HG03025 (cell line): ENCODE data around the gene SLC17A7.

Source experiments
- ATAC-seq: cut with Tn5 transposase; IDR thresholded peaks from one replicate; pipeline ENCODE4 v1.9.1; 2021; ENCODE audit warnings: mild to moderate bottlenecking, moderate library complexity; ENCODE audit not compliant: unreplicated experiment, low FRiP score

Gene SLC17A7

GRCh38 chr19:49430678-49431329 lies 10.5 kb downstream of the SLC17A7 start:
- ATAC-seq = no peak

GRCh38 chr19:49430172-49430677 lies 11.1 kb downstream of the SLC17A7 start:
- no peak for ATAC-seq

- ATAC-seq = no peak
Observed at GRCh38 chr19:49428547-49429451, 12.5 kb downstream of the SLC17A7 start.

DNA sequence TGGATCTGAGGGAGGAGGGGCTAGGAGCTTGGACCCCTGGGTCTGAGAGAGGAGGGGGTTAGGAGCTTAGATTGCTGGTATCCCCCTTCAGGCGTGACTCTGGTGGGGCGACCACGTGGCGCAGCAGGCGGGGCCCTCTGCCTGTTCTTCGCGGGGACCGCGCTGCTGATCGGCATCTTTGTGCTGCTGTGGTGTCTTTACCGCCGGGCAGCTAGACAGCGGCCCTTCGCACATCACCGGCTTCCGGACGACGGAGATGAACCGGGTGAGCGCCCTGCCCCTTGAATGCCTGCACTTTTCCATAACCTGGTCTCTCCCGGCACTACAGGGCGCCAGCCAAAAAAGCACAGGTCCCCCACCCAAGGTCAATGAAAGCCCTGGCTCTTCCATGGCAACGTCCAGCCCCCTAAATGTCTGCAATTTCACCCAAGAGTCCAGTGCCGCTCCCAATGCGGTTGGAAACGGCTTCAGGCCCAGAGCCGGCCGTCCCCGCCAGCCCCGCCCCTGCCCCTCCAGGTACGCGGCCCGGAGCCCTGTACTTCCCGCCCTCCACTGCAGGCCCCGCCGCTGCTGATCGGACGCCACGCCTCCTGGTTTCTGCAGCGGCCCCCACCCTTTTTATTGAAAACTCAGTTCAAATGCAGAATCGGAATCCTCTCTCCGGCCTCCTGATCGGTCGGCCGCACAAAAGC lies 13.3 kb downstream of the SLC17A7 start:
- ATAC-seq = no peak

- no peak for ATAC-seq
Observed at GRCh38 chr19:49427339-49427738, 14.0 kb downstream of the SLC17A7 start.

GRCh38 chr19:49425922-49426592 lies 15.3 kb downstream of the SLC17A7 start:
- no peak for ATAC-seq

DNA sequence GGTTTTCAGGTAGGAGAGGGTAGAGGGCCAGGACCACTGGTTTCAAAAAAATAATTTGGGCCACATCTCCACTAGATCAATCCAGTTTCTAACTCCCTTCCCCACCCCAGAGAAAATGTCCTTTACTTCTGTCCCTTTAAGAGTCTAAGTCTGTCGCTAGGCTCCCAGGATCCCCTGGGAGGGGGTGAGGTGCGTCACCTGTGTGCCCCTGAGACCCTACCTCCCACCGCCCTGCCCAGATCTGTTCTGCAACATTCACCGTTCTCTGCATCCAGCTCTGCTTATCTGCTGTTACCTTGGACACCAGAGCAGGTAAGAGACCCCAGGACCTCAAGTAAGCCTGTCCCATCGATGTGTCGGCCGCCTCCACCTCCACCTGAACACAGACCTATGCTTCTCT lies 16.1 kb downstream of the SLC17A7 start, which contains the start of gene GFY:
Gene GFY (plus strand): TSS at position 211 of the 400 bp plus-strand sequence. CDS start 1,043 bp downstream, outside the sequence.
- ATAC-seq = no peak

DNA sequence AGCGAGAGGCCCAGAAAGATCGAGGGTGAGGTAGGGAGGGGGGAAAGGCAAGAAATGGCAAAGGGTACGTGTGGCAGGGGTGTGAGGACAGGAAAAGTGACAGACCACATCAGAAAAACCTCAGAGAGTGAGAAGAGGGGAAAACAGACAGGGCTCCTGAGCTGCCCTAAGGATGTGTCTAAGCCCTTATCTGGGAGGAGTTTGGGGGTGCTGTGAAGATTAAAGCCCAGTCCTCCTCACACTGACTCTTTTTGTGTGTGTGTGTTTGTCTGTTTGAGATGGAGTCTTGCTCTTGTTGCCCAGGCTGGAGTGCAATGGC lies 17.4 kb downstream of the SLC17A7 start:
- no peak for ATAC-seq

DNA sequence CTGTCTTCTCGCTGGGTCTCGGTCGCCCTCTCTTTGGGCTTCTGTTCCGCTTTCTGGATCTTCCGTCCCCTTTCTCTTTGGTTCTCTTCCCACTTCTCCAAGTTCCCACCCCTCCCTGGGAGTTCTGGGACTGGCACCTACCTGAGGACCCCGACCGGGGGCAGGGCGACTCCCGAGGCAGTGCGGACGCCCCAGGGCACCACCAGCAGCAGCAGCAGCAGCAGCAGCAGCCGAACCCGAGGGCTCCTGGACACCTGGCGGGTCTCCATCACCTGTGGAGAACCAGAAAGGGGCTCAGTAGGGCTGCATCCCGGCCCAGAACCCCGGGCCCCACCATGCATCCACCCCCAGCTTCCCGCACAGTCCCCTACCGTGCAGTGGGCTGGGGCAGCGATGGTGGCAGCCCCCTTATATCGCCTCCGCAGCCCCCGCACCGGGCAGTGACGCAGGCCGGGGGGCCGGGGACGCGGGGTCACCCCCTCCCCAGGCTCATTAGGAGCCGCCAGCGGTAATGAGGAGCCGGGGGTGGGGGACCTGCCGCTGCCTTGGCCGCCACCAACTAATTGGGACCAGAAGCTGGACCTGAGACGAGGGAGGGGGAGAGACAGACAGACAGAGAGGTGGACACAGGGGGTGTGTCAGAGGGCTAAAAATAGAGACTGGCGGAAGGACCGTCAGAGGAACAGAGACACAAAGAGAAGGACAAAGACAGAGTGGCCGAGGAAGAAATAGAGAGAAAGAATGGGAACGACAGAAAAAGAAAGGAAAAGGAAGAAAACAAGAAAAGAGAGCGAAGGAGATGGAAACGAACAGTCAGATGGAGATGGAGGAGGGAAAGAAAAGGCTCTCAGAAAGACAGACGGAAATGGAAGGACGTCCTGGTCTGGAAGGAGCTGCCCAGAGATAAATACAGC lies 18.0 kb downstream of the SLC17A7 start, which contains the start of gene PTH2:
Gene PTH2 (minus strand): TSS at position 371 of the 914 bp plus-strand sequence. CDS start 102 bp downstream, at position 269.
- no peak for ATAC-seq

DNA sequence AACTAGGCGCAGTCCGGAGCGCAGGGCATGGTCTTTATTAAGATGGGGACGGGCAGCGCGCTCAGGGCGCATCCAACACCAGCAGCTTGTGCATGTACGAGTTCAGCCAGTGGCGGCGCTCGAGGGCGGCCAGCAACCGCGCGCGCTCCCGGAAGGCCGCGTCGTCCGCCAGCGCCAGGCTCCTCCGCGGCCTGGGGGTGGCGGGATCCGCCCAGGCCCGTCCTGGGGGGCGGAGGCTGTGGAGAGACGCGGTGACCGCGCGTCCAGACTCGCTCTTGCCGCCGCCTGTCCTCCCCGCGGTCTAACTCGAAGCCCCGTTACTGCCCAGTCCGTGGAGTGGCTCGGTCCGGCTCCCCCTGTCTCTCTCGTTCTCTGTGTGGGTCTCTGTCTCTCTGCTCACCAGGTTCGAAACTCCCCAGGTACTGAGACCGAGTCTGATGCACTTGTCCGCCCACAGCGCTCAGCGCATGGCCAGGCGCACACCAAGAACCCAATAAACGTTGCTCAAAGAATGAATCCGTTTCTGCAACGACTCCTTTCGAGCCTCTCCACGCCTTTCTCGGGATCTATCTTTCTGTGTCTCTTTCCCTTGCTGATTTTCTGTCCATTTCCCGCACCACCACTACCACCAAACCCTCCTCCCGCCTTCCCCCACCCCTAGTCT lies 18.8 kb downstream of the SLC17A7 start:
- no peak for ATAC-seq

DNA sequence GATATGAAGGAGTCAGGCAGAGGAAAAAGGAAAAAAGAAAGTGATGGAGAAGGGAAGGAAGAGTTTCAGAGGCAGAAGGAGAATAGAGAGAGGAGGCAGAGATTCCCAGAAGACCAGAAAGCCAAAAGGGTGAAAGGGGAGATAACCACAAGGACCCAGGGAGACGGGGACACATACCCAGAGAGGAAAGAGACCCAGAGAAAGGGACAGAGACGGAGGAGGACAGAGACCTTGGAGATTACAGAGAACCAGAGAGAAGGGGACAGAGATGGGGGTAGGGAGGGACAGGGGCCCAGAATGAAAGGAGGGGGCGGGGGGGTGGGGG lies 19.5 kb downstream of the SLC17A7 start:
- ATAC-seq = no peak

DNA sequence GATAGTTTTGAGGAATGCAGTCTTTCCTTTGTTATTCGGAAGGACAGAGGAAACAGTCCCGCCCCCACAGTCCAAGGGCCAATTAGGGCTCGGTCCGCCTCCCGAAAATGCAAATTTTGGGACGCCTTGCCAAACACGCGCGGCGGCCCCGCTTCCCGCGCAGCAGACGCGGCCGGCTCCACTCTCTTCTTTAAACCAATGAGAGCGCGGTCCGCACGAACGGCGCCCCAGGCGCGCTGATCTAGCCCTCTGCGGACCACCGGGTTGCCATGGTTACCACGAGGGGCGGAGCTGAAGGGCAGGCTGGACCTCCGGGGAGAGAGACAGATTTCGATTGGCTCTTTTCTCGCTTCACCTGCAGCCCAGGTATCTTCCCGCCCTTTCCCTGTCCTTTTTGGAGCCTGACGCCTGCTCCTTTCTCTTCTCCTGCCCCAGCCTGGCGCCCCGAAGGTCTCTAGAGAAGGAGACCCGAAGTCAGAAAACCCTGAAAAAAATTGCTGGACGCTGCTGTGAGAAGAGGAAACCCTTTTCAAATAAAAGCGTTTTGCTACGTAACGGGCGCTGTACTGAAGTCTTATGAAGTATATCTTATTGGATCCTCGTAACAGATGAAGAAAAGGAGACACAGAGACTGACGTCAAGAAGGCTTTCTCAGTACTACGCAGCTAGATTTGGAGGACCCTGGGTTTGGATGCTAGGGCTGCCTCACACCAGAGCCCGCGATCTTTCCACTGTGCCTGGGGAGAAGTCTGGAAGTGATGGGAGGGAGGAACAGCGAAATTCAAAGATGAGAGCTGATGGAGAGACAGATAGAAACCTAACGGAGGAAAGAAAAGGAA lies 20.1 kb downstream of the SLC17A7 start:
- ATAC-seq = no peak

GRCh38 chr19:49420227-49420626 lies 21.1 kb downstream of the SLC17A7 start:
- no peak for ATAC-seq

- no peak for ATAC-seq
Observed at GRCh38 chr19:49419173-49419572, 22.2 kb downstream of the SLC17A7 start.

DNA sequence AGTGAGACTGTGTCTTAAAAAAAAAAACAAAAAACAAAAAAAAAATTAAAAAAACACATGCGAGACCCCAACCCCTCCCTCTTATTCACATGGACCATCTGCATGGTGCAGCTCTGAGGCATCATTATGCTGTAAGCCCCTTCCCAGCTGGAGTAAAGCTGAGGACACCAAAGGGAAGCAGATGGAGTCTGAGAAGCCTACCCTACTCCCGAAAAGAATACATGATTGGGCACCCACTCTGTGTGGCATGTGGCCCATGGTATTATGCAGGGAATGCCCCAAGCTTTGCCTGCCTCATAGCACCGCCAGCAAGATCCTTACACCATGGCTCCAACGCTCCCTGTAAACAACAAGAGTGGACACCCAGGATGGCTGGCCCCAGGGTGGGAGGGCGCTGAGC lies 22.8 kb downstream of the SLC17A7 start:
- no peak for ATAC-seq

DNA sequence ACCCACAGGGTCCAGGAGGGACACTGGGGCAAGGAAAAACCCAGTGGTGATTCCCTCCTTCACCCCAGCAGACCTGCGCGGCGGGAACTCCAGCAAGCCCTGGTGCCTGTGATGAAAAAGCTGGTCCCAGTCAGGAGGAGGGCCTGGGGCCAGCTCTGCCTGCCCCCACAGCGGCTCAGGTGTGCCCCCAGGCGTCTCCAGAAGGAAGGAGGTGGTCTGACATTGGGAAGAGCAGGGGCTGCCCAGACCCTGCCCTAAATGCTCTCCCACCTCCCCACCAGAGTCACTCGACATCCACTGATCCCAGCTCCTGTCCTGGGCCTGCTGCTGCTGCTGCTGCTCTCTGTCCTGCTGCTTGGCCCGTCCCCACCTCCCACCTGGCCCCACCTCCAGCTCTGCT lies 24.2 kb downstream of the SLC17A7 start:
- ATAC-seq = no peak

DNA sequence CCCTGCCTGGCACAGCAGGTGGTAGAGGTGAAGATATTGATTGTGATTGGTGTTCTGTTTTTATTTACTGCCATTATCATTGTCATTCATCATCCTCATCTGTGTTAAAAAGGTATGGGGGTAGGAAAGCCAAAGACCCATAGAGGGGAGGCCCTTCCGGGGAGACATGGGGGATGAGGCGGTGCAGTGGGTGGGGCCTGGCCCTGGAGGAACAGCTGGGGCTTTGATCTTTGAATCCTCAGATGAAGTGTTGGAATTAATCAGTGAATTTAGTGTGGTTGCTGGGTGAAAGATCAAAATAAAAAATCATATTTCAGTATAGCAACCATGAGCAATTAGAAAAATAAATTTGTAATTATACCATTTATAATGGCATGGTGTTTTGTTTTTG lies 25.5 kb downstream of the SLC17A7 start:
- ATAC-seq = no peak

- ATAC-seq = no peak
Observed at GRCh38 chr19:49415102-49415809, 26.1 kb downstream of the SLC17A7 start.
